WERI-Rb-1 (cell line): ENCODE measurements around the gene LRRC3.

Experiments used
- DNase-seq: peaks from one replicate; pipeline ENCODE4 v3.0.0-alpha.2; 2020
- H3K27ac ChIP-seq: fragments of 250-450 bp; sonication (Bioruptor Pico); 2 replicates; pipeline ENCODE4 v1.5.1; 2020; ENCODE audit warnings: mild to moderate bottlenecking, moderate library complexity
- H3K27me3 ChIP-seq: fragments of 250-450 bp; sonication (Bioruptor Pico); 2 replicates; pipeline ENCODE4 v1.5.1; 2021; ENCODE audit warnings: mild to moderate bottlenecking, low read depth, moderate library complexity; ENCODE audit not compliant: insufficient read depth, severe bottlenecking
- H3K36me3 ChIP-seq: fragments of 250-450 bp; sonication (Bioruptor Pico); 2 replicates; pipeline ENCODE4 v1.5.1; 2020; ENCODE audit warnings: mild to moderate bottlenecking, moderate library complexity
- H3K4me3 ChIP-seq: 2 replicates; pipeline ENCODE4 v1.5.1; 2011; ENCODE audit warnings: low read depth, mild to moderate bottlenecking, control low read depth, low read length
- H3K9me3 ChIP-seq: fragments of 250-450 bp; sonication (Bioruptor Pico); 2 replicates; pipeline ENCODE4 v1.5.1; 2021; ENCODE audit warnings: mild to moderate bottlenecking, moderate library complexity; ENCODE audit not compliant: severe bottlenecking
- CTCF ChIP-seq: IDR thresholded peaks from 2 replicates; pipeline ENCODE4 v1.5.1; 2011; ENCODE audit warnings: low read depth, mild to moderate bottlenecking, control low read depth, inconsistent platforms, low read length

The LRRC3 gene

DNA sequence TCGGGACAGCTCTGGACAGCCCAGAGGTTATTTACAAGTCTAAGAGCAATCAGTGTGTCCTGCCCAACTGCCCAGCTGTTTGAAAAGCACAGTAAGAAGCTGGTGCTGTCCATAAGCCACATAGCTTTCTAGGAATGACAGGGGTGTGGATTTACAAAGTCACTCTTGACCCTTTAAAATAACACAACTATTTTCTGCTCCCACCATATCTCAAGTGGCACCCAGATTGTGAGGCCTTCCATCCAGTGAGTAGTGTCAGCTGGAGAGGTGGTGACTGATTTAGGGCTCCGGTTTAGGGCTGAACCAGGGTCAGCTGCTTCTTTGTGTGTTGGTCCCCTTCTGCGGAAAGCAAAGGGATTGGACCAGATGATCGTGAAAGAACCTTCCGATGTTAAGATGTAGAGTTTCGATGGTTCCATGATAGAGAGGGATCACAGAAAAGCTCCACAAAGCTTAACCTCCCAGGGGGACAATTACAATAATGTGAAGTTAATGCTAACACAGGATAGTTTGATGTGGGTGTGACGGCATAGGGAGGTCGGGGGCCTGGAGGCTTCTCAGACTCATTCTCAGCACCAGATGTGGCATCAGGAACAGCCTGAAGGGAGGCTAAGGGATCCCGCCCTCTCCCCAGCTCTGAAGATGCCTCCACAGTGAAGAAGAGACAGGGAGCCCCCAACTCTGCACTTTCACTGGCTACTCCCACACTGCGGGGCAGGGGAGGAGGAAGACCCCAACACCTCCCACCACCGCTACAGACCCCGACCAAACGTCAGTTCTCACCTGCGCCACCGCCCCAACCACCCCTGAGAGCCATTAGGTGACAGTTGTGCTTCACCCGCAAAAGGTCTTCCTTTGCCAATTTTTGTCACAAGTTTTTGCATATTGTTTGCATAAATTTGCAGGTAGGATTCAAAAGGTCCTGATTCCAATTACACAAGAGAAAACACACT lies 40.6 kb downstream of the LRRC3 start:
- Histone ChIP-seq H3K27ac (no peak overlapping the region), H3K27me3 (no peaks in the 10 kb centered on the region)
- no peak for DNase-seq

DNA sequence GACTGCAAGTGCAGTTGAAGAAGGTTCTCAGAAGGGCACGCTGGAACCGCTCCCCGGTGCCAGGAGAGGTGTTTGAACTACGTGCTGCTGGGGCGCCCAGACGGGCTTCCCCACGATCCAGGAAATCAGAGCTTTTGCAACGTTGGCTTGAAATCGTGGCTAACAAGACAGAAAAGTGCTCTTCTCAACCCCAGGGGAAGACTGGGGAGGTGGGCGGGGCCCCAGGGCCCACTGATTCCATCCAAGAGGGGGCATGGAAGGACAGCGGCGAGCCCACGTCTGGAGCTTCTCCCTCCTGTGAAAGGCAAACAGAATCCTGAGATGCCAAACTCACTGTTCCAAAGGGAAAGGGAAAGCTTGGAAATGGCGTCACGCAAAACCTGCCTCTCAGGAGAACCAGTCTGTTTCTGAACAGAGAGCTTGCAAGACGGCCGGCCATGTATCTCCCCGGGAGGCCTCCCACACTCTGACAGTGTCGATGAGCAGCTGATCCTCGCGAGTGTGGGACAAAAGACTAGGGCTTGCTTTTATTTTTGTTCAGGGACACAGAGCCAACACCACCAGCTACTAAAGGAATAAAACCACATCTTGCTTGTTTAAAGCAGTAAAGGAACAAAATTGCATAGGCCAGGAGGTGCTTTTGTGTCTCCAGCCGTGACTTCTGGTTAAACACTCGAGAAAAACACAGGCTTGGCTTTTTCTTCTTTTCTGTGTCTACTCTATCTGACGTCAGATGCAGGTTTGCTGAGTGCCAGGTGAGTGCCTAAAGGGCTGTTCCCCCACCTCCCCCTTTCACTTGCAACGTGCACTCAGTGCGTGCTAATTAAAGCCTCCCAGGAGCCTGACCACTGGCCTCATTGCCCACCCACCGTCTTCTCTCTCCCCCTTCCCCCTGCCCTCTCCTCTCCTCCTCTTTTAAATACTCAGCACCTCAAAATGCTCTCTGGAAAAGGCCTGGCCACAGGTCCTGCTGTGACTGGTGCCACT lies 41.5 kb downstream of the LRRC3 start:
- no peaks in the 10 kb centered on the region for H3K27me3 ChIP-seq
- no peaks in the 10 kb centered on the region for H3K36me3 ChIP-seq
- no peak overlapping the region for H3K4me3 ChIP-seq
- H3K27ac ChIP-seq: no peak overlapping the region
- TF ChIP-seq CTCF: no peak
- peaks cover 20% of the 10 kb centered on the region for H3K9me3 ChIP-seq
- DNase-seq: no peak

More for the DNA sequence above, 40.6 kb downstream of the LRRC3 start:
- Histone ChIP-seq H3K36me3 (no peaks in the 10 kb centered on the region), H3K4me3 (no peak overlapping the region), H3K9me3 (peaks cover 25% of the 10 kb centered on the region)
- TF ChIP-seq CTCF: no peak

DNA sequence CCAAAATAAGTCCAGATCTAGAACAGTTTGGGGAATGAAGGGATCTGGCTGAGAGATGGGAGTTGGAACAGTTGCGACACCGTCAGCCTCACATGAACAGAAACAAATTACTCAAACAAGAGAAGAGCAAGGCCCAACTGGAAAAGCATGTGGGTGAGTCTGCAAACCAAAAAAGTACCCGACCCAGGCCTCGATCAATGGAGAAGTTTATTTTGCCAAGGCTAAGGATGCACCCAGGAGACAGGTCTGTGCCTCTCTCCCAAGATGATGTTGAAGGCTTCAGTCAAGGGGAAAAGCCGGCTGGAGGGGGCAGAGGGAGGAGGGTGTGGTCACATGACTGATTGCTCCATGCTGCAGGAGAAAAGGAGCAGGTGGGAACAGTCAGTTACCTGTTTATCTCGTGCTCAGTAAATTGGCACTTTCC lies 42.4 kb downstream of the LRRC3 start:
- H3K9me3 ChIP-seq: peaks cover 12% of the 10 kb centered on the region
- H3K4me3 ChIP-seq: no peak overlapping the region
- no peaks in the 10 kb centered on the region for H3K27me3 ChIP-seq
- TF ChIP-seq CTCF: no peak
- H3K27ac ChIP-seq: no peak overlapping the region
- peak; percentile 45 for DNase-seq
- no peaks in the 10 kb centered on the region for H3K36me3 ChIP-seq

- peaks cover 3% of the 10 kb centered on the region for H3K9me3 ChIP-seq
- no peaks in the 10 kb centered on the region for H3K36me3 ChIP-seq
- H3K4me3 ChIP-seq: no peak overlapping the region
- no peaks in the 10 kb centered on the region for H3K27me3 ChIP-seq
- no peak overlapping the region for H3K27ac ChIP-seq
- no peak for TF ChIP-seq CTCF
- no peak for DNase-seq
Measured at GRCh38 chr21:44498280-44499210, 43.2 kb downstream of the LRRC3 start.

- Histone ChIP-seq H3K36me3 (no peaks in the 10 kb centered on the region), H3K27ac (no peak overlapping the region), H3K4me3 (no peak overlapping the region), H3K27me3 (no peaks in the 10 kb centered on the region), H3K9me3 (peaks cover 3% of the 10 kb centered on the region)
- no peak for DNase-seq
- TF ChIP-seq CTCF: no peak
Measured at GRCh38 chr21:44499211-44499560, 43.9 kb downstream of the LRRC3 start.
